HEK293T (cell line): ENCODE results near the gene CYTL1.

Source experiments
- ARNT ChIP-seq: fragments of 450-650 bp; IDR thresholded peaks from 2 replicates; pipeline ENCODE4 v1.6.1; 2017; ENCODE audit warnings: mild to moderate bottlenecking
- ELF4 ChIP-seq: fragments of 450-650 bp; IDR thresholded peaks from 2 replicates; pipeline ENCODE4 v1.6.1; 2017; ENCODE audit warnings: antibody characterized with exemption
- FOXM1 ChIP-seq: fragments of 450-650 bp; IDR thresholded peaks from 2 replicates; pipeline ENCODE4 v1.6.1; 2017; ENCODE audit warnings: mild to moderate bottlenecking, borderline replicate concordance
- L3MBTL2 ChIP-seq: fragments of 450-650 bp; conservative IDR thresholded peaks from 2 replicates; pipeline ENCODE4 v1.6.1; 2016; ENCODE audit warnings: mild to moderate bottlenecking
- NFRKB ChIP-seq: fragments of 450-650 bp; IDR thresholded peaks from 2 replicates; pipeline ENCODE4 v1.6.1; 2016; ENCODE audit warnings: mild to moderate bottlenecking, moderate library complexity
- PKNOX1 ChIP-seq: fragments of 450-650 bp; IDR thresholded peaks from 2 replicates; pipeline ENCODE4 v1.6.1; 2016
- TARDBP ChIP-seq: fragments of 450-650 bp; IDR thresholded peaks from 2 replicates; pipeline ENCODE4 v1.6.1; 2016

DNA sequence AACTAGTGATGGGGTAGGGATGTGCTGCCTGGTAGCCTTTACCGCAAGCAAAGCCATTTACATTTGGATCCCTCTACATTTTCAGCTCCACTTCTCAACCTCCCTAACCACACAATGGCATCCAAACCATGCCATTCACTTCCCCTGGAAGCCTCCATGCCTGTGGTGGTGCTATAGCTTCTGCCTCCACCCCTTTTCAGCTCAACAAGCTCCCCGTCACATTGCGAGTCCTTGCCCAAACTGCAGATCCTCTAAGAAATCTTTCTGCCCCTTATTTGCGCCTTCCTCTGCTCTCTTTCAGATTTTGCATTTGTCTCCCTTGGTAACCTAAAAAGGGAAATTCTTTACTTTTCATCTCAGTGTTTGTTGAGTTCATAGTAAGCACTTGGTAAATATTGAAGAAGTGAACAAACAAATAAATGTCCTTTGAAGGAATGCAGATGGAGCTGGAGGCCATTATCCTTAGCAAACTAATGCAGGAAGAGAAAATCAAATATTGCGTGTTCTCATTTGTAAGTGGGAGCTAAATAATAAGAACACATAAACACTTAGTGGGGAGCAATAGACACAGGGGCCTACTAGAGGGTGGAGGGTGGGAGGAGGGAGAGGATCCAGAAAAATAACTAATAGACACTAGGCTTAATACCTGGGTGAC is 6.9 kb downstream of the CYTL1 start:
- TF ChIP-seq NFRKB (no peak), ELF4 (no peak), PKNOX1 (no peak), ARNT (no peak), TARDBP (no peak), FOXM1 (no peak), L3MBTL2 (no peak)
